NOMO-1 treated with DMSO at 0.1 percent for 48 hours (cell line): ENCODE measurements around the gene COMP.

Experiments used
- DNase-seq: peaks from one replicate; lab custom pipeline; 2025; ENCODE audit not compliant: unreplicated experiment; lab: John Stamatoyannopoulos, UW

COMP gene

GRCh38 chr19:18770663-18771327 is 20.3 kb downstream of the COMP start:
- no peak for DNase-seq

GRCh38 chr19:18769989-18770528 is 21.0 kb downstream of the COMP start:
- no peak for DNase-seq

- DNase-seq, result no peak
Measured at GRCh38 chr19:18768997-18769891, 21.9 kb downstream of the COMP start.

GRCh38 chr19:18768046-18768771 is 22.9 kb downstream of the COMP start:
- DNase-seq, result no peak

- no peak for DNase-seq
Measured at GRCh38 chr19:18765224-18765623, 25.9 kb downstream of the COMP start.

GRCh38 chr19:18764591-18765051 is 26.5 kb downstream of the COMP start:
- no peak for DNase-seq

- no peak for DNase-seq
Measured at GRCh38 chr19:18763674-18764590, 27.2 kb downstream of the COMP start.

- DNase-seq, result no peak
Measured at GRCh38 chr19:18762125-18763023, 28.7 kb downstream of the COMP start.

GRCh38 chr19:18761531-18762110 is 29.5 kb downstream of the COMP start:
- DNase-seq, result no peak

- DNase-seq, result no peak
Measured at GRCh38 chr19:18760440-18761383, 30.4 kb downstream of the COMP start.

GRCh38 chr19:18759995-18760426 is 31.1 kb downstream of the COMP start:
- no peak for DNase-seq

GRCh38 chr19:18759304-18759994 is 31.7 kb downstream of the COMP start:
- no peak for DNase-seq

GRCh38 chr19:18756896-18757295 is 34.2 kb downstream of the COMP start:
- no peak for DNase-seq

GRCh38 chr19:18754501-18754900 is 36.6 kb downstream of the COMP start:
- DNase-seq, result no peak

GRCh38 chr19:18751571-18751970 is 39.5 kb downstream of the COMP start:
- no peak for DNase-seq

- DNase-seq, result no peak
Measured at GRCh38 chr19:18750295-18750970, 40.7 kb downstream of the COMP start.
